HS-5 (cell line): ENCODE data around the gene RFTN1.

Experiments used
- DNase-seq: peaks from one replicate; pipeline ENCODE4 v3.0.0-alpha.2; 2012; ENCODE audit warnings: low read depth

Gene RFTN1

GRCh38 chr3:16528581-16528993, 15.1 kb upstream of the RFTN1 start:
- no peak for DNase-seq

- DNase-seq = no peak
Observed at GRCh38 chr3:16528106-16528505, 14.6 kb upstream of the RFTN1 start.

- no peak for DNase-seq
Observed at GRCh38 chr3:16524196-16524595, 10.7 kb upstream of the RFTN1 start.

- DNase-seq = no peak
Observed at GRCh38 chr3:16523778-16524177, 10.3 kb upstream of the RFTN1 start.

GRCh38 chr3:16522834-16523233, 9.3 kb upstream of the RFTN1 start:
- no peak for DNase-seq

GRCh38 chr3:16520970-16521881, 7.7 kb upstream of the RFTN1 start:
- no peak for DNase-seq

- DNase-seq = no peak
Observed at GRCh38 chr3:16520241-16520969, 6.9 kb upstream of the RFTN1 start.

- DNase-seq = no peak
Observed at GRCh38 chr3:16516695-16517481, 3.4 kb upstream of the RFTN1 start.

- DNase-seq = no peak
Observed at GRCh38 chr3:16515885-16516420, 2.5 kb upstream of the RFTN1 start.

GRCh38 chr3:16514755-16515353, 1.4 kb upstream of the RFTN1 start:
- no peak for DNase-seq

GRCh38 chr3:16514021-16514700, 662 bp upstream of the RFTN1 start:
- DNase-seq = no peak

GRCh38 chr3:16512435-16513140, 911 bp downstream of the RFTN1 start:
- no peak for DNase-seq

GRCh38 chr3:16511681-16512434, 1.6 kb downstream of the RFTN1 start:
- no peak for DNase-seq

- DNase-seq = no peak
Observed at GRCh38 chr3:16510620-16511319, 2.7 kb downstream of the RFTN1 start.

GRCh38 chr3:16509721-16510619, 3.5 kb downstream of the RFTN1 start:
- no peak for DNase-seq

GRCh38 chr3:16508591-16508995, 4.9 kb downstream of the RFTN1 start:
- DNase-seq = no peak

- no peak for DNase-seq
Observed at GRCh38 chr3:16508243-16508578, 5.3 kb downstream of the RFTN1 start.

GRCh38 chr3:16507578-16508242, 5.8 kb downstream of the RFTN1 start:
- no peak for DNase-seq
